GM21367 (cell line): Measurements from ENCODE around the gene RGS6.

Experiments used
- ATAC-seq: cut with Tn5 transposase; IDR thresholded peaks from one replicate; pipeline ENCODE4 v1.9.1; 2021; ENCODE audit not compliant: unreplicated experiment

RGS6 gene

GRCh38 chr14:72521045-72521444 is 588.8 kb downstream of the RGS6 start:
- ATAC-seq: no peak

GRCh38 chr14:72521968-72522741 is 589.9 kb downstream of the RGS6 start:
- ATAC-seq: no peak

- no peak for ATAC-seq
Measured at GRCh38 chr14:72522847-72523246, 590.6 kb downstream of the RGS6 start.

GRCh38 chr14:72523424-72524294 is 591.4 kb downstream of the RGS6 start:
- no peak for ATAC-seq

- no peak for ATAC-seq
Measured at GRCh38 chr14:72524295-72524629, 592.0 kb downstream of the RGS6 start.

- no peak for ATAC-seq
Measured at GRCh38 chr14:72525087-72525915, 593.1 kb downstream of the RGS6 start.

- ATAC-seq: no peak
Measured at GRCh38 chr14:72527591-72527990, 595.4 kb downstream of the RGS6 start.

GRCh38 chr14:72528059-72528862 is 596.0 kb downstream of the RGS6 start:
- no peak for ATAC-seq

- no peak for ATAC-seq
Measured at GRCh38 chr14:72528863-72529175, 596.6 kb downstream of the RGS6 start.

- no peak for ATAC-seq
Measured at GRCh38 chr14:72532686-72533454, 600.6 kb downstream of the RGS6 start.

GRCh38 chr14:72535485-72535884 is 603.3 kb downstream of the RGS6 start:
- no peak for ATAC-seq

- no peak for ATAC-seq
Measured at GRCh38 chr14:72538387-72538786, 606.2 kb downstream of the RGS6 start.

GRCh38 chr14:72539661-72540315 is 607.6 kb downstream of the RGS6 start:
- ATAC-seq: no peak

- no peak for ATAC-seq
Measured at GRCh38 chr14:72540836-72541235, 608.6 kb downstream of the RGS6 start.

GRCh38 chr14:72541546-72541945 is 609.3 kb downstream of the RGS6 start:
- ATAC-seq: no peak

- no peak for ATAC-seq
Measured at GRCh38 chr14:72543341-72543740, 611.1 kb downstream of the RGS6 start.

- no peak for ATAC-seq
Measured at GRCh38 chr14:72544615-72545387, 612.6 kb downstream of the RGS6 start.

- no peak for ATAC-seq
Measured at GRCh38 chr14:72545411-72546311, 613.4 kb downstream of the RGS6 start.
